Measurements from ENCODE around the gene GRM1.
"Not testable (repeated sequence)": the region's sequence is repeated elsewhere in the genome, so short reads cannot be mapped to it uniquely, and the experiment has no call there.

The GRM1 gene

DNA sequence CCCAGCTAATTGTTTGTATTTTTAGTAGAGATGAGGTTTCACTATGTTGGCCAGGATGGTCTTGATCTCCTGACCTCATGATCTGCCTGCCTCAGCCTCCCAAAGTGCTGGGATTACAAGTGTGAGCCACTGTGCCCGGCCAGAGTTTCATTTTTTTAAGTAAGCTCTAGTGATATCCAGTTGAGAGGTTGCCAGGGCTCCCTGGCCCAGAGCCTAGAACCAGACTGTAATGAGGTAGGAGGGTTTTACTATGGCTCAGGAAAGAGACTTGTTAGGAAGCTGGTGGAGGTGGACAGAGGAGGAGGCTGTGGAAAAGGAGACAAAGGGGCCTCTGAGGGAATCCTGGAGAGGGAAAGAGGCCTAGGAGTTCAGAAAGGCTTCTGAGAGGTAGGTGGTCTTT lies 242.3 kb downstream of the GRM1 start:
- DNase-seq (ENCODE audit: low read depth in 2 of 2): not testable (repeated sequence)

DNA sequence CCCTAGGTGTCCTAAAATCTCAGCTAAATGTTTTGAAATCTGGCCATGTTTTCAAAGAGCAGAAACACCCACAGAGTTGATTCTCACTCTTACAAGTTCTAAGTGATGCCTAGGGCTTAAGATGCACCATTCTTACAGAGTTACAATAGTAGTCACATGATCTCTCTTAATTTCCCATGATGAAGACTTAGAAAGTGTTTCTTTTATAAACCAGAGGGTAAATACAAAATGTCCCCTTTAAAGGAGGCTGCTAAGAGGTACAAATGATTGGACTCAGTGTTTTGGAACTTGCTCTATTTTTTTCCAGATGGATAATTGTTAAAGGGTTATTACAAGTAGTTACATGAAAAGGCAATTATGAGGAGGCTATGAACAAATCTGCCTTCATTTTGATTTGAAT lies 244.6 kb downstream of the GRM1 start:
- no peak for DNase-seq (ENCODE audit: low read depth in 2 of 2)

DNA sequence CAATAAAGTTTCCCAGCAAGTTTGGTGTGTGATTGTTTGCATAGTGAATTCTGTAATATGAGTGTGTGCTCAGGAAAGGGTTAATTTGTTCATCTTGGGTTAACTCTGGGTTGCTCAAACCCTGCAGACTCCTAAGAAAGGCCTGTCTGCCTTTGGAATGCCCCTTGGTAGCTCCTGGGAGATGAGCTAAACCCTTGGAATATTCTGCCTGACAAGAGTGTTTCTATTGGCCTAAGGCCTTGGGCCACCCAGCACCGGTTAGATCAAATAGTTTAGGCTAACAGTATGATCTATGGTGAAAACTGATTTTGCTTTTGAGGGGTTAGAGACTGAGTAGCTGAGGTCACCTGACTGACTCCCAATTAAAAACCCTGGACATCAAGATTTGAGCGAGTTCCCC lies 248.3 kb downstream of the GRM1 start:
- no peak for DNase-seq (ENCODE audit: low read depth in 2 of 2)

DNA sequence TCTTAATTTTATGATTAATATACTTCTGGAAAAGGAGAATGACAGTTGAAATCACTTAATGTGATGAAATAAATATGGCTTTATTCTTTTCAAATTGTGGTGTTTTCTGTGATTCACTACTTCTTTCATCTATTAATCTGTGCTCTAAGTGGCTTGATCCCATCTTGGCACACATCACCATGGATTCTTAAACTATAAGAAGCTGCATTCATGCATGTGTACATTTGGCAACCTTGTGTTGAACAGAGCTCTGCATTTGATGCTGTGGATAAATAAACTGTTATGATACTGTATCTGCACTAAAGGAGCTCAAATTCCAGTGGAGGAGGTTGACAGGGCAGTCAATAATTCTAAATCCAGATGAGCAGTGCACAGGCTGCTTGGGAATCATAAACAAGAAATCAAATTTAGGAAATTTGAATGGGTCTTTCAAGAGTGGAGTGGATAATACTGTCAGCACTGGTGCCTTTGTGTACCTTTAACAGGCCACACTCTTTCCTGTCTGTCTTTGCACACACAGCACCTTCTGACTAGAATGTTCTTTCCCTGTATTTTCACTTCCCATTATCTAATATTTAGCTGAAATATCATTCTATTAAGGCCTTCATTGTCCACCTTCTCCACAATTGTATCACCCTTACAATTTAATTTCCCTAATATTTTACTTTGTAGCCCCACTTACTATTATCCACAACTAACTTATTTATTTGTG lies 252.9 kb downstream of the GRM1 start:
- no peak for DNase-seq (ENCODE audit: low read depth in 2 of 2)

DNA sequence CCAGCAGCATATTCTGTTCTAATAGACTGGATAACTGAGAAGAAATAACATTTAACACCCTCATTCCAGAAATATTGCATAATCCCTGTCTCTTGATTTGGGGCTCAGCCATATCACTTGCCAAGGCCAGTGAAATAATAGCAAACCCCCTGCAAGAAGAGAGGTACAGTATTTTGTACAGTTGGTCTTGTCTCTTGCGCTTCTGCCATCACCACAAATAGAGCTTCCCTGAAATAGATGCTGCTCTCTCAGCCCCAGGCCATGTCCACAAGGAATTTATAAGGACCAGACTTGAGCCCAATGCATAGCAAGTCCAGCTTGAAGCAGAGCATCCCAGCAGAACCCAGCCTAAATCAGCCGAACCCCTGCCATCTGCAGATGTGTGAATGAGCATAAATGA lies 254.0 kb downstream of the GRM1 start:
- DNase-seq (ENCODE audit: low read depth in 2 of 2): no peak

DNA sequence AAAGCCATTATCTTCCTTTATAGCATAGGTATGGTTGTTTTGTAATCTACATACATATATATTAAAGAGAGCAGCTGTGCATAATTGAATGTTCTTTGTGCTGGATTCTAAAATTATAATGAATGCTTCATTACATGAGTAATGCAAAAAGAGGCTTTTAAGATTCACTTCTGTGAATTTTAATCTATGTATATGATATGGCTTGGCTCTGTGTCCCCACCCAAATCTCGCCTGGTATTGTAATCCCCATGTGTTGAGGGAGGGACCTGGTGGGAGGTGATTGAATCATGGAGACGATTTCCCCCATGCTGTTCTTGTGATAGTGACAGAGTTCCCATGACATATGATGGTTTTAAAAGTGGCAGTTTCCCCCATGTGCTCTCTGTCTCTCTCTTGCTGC lies 255.4 kb downstream of the GRM1 start:
- no peak for DNase-seq (ENCODE audit: low read depth in 2 of 2)

DNA sequence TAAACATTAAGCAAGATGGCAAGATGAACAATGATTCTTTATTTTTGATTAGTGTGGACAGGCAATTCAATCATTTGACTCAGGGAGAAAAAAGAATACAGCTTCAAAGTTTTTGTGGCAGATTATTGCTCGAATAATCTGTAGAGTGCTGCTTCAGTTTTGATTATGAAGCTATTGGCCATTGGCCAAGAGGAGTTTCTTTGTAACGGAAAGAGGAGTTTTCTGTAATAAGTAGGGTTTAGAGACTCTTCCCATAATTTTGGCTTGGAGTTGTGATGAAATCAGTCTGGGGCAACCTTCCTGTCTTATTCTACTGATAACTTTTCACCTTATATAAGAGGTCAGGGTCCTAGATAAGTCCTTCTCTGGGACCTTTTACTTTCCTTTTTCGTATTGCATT lies 258.1 kb downstream of the GRM1 start:
- DNase-seq (ENCODE audit: low read depth in 2 of 2): no peak

DNA sequence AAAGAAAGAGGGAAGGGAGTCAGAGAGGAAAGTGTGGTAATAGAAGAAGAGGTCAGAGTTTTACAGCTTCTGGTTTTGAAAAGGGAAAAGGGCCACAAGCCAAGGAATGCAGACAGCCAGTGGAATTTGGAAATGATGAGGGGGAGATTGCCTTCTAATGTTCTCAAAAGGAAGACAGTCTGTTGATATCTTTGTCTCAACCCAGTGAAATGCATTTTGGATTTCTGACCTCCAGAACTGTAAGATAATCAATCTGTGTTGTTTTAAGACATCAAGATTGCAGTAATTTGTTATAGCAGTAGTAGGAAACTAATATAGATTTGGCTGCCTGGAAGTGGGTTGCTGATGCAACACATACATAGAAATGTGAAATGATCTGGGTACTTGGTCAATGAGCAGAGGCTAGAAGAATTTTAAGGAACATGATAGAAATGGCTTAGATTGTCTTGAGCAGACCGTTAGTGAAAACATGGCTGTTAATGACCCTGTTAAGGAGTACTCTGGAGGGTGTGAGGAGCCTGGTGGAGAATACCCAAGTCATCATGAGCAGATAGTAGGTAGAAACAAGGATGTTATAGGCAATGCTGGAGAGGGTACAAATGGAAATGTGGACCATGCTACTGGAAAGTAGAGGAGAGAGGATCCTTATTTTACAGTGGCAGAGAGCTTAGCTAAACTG lies 259.0 kb downstream of the GRM1 start:
- no peak for DNase-seq (ENCODE audit: low read depth in 2 of 2)

DNA sequence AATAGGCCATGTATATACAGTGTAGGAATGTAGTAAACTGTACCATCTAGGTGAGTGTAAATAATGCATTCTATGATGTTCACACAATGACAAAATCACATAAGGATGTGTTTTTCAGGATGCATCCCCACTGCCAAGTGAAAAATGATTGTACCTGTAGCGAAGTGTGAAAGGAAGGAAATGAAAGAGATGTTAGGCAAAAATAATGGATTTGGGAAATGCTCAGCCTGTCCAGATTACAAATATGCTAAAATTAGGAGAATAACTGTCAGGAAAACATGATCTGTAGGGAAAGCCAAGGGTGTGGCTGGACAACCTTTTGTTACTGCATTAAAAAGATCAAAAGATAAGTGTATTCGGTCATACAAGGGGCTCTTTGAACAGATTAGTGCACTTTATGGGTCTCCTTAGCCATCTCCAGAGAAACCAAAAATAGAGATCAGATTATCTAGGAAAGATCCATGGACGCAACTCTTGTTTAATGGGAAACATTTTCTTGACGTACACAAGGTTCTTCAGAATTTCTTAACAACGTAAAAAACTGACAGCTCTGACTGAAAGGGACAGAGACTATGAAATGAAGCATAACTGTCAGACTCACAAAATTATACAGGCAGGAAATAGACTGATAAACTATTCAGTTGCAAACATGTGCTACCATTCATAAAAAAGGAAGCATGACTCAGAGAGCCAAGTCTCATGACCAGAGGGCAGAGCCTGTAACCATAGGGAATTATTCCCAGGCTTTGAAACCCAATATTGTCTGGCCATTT lies 261.1 kb downstream of the GRM1 start:
- no peak for DNase-seq (ENCODE audit: low read depth in 2 of 2)

DNA sequence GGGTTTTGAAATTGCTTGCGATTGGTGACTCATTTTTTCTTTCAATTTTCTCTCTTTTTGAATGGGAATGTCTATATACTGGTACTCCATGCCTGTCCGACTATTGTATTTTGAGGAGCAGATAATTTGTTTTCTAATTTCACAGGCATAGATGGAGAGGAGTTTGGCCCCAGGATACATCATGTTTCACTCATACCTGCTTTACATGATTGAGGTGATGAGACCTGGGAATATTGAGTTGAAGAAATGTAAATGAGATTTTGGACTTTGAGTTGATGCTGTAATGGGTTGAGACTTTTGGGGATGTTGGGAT lies 261.7 kb downstream of the GRM1 start:
- DNase-seq (ENCODE audit: low read depth in 2 of 2): no peak

DNA sequence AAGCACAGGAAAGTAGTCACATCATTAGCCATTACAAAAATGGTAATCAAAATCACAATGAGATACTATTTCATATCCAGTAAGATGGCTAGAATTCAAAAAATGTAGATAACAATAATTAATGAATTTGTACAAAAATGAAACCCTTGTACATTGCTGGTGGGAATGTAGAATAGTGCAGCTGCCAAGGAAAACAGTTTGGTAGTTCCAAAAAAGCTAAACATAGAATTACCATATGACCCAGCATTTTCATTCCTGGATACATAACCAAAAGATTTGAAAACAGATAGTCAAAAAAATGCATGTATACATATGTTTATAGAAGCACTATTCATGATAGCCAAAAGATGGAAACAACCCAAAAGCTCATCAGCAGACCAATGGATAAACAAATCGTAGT lies 263.6 kb downstream of the GRM1 start:
- no peak for DNase-seq (ENCODE audit: low read depth in 2 of 2)

DNA sequence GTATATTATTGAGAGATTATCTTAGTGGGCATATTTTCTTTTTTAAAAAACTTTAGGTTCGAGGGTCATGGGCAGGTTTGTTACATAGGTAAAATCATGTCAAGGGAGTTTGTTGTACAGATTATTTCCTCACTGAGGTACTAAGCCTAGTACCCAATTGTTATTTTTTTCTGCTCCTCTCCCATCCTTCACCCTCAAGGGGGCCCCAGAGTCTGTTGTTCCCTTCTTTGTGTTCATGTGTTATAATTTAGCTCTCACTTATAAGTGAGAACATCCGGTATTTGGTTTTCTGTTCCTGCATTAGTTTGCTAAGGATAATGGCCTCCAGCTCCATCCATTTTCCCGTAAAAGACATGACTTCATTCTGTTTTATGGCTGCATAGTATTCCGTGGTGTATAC lies 266.8 kb downstream of the GRM1 start:
- no peak for DNase-seq (ENCODE audit: low read depth in 2 of 2)

DNA sequence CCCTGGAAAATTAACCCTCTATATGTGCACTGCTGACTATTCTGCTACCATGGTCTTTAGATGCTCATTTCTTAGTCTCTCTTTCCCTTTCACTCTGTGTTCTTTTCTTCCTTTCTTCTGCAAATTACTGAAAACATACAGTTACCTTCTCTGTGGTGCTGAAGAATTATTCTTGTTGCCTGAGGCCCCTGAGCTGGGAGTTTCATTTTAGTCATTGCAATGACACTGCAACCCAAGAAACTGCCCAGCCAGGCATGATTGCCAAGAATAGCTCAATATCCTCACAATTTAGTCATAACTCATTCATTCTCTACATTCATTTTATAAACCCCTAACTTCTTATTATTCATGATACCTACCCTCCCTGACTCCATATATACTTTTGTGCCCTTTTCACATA lies 269.0 kb downstream of the GRM1 start:
- no peak for DNase-seq (ENCODE audit: low read depth in 2 of 2)

DNA sequence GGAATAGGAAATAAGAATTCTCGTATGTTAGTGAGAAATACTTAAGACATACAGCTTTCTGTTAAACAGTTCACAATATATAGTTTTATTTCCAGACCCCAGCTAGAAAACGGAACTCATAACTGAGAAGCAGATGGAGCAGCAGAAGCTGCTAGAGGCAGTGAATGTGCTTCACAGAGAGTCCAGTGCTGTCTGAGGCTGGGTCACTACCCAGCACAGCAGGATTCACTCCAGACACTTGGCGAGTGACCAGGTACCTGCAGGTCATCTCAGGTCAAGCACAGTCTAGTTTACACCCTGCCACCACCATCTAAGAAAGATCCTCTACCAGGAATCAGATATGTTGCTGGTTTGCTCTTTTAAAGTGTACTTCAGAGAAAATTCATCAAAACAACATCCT lies 271.7 kb downstream of the GRM1 start:
- no peak for DNase-seq (ENCODE audit: low read depth in 2 of 2)

DNA sequence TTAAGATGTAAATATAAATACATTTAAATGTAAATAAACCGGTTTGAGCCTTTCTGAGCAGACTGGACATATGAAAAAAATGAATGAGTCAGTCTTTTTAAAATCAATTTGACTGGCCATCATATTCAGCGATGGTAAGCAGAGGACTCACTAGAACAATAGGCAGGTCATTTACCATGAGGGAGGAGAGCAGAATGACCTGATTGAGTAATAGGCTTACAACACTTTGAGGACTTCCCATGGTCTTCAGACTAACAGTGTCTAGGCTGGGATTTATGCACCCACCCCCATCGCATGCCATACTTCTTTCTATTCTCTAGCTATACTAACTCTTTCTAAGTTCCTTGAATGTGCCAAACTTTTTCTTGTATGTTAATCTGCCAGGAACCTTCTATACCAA lies 272.9 kb downstream of the GRM1 start:
- DNase-seq (ENCODE audit: low read depth in 2 of 2): no peak

DNA sequence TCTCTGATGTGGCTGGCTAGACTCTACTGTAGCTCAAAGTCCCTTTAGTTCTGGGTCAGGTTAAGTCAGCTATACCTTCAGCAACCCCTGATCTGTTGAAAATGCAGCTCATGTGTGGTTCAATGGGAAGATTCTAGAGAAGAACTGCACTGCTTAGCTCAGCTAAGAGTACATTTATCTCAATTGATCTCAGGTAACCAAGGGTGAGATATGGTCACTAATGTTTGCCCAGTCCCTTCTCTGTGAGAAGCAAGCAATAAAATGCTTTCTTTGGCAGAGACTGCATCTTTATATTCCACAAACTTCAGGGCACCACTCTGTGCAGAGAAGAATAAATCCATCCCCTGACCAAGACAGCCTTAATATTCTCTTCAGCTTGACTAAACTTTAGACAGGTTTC lies 274.1 kb downstream of the GRM1 start:
- DNase-seq (ENCODE audit: low read depth in 2 of 2): no peak

DNA sequence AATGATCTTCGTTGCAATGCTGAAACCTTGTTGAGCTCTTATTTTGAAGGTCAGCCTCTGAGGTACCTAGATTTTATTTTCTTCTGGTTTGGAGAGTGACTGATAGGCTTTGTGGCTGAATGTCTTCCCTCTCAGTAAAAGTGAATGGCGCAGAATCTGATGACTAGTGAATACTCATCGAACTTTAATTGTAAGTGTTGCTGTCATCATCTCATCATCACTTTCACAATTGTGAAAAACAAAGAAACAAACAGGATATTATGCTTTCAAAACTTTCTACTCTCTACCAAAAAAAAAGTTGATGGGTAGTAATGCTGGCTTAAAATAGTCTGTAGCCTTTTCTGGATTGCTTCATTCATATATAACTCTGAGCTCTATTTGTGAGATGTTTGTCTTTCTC lies 275.3 kb downstream of the GRM1 start:
- no peak for DNase-seq (ENCODE audit: low read depth in 2 of 2)

DNA sequence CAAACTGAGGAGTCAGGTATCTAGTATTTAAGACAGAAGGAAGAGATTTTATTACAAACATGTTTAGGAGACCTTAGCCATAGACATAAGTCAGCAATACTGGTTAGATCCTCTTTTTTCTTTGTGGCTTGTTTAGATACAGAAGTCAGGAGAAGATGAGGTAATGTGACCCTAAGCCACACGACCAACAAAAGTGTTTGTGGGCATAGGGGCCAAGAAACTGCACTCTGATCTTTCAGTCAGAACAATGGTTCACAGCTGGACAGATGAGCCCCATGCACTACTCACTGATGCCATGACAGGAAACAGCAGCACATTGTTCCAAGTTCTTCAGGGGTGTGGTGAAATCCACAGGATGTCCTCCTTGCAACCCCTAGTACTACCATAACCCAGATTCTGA lies 276.2 kb downstream of the GRM1 start:
- no peak for DNase-seq (ENCODE audit: low read depth in 2 of 2)

DNA sequence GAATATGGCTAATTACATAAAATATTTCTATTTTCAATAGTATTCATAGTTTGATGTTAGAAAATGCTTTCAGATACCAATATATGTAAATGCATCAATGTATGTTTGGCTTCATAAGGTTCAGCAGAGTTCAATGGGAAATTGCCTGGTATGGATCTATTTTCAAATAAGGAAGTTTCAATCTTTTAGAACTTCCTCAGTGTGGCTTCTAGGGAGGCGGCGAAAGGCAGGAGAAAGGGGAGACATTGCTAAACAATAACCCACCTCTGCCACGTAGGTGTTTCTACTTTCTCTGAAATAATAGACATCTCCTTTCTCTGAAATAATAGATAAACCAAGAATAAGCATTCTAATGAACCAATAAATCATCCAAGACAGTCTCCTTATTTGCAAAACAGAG lies 277.1 kb downstream of the GRM1 start:
- no peak for DNase-seq (ENCODE audit: low read depth in 2 of 2)

DNA sequence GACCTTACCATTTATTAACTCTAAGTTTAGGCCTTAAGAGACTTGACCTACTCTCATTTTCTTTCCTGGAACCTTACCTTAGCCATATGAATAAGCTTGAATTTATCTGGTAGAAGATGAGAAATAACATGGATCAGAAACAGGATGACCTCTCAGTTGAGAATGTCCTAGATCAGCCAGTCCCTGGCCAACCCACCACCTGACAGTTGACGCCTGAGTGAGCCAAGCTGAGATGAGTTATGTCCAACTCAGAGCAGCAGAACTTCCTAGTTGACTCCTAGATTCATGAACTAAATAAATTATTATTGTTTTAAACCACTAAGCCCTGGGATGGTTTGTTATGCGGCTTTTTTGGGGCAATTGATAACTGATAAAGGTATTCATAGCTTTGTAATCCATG lies 281.8 kb downstream of the GRM1 start:
- no peak for DNase-seq (ENCODE audit: low read depth in 2 of 2)

DNA sequence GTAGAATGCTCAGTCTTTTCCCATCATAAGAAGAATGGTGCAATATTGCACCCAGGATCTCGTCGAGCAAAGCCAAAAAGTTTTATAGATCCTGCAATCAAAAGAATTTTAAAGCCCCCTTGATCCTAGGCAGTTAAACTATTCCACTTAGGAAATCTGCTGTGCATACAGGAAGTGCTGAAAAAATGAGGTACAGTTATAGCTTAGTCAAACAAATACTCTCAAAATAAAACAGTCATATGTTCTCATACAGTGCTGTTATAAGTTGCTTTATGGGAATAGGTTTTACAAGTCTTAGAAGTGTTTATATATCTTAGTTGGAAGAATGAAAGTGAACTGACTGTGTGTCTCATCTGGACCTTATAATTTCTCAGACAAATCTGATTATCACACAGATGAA lies 282.2 kb downstream of the GRM1 start:
- DNase-seq (ENCODE audit: low read depth in 2 of 2): no peak

DNA sequence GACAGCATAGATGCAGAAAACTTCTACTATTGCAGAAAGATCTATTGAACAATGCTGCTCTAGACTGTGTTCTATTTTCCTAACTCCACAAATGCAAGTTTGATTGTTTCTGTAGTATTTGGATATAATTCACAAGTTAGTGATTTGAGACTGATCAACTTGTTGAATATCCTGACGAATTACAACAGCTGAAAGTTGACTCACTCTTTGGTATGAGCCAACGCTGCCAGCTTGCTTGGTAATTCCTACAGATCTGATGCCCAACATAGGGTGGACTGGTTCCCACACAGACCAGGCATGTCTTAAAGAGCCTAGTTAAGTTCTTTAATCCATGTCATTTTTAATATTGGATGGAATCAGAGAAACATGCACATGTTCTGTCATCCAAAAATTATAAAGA lies 283.7 kb downstream of the GRM1 start:
- no peak for DNase-seq (ENCODE audit: low read depth in 2 of 2)
